Stimulated activated naive B cell treated with anti-CD40 and anti-IgM and Interleukin-4, amounts not matched to agents 10 μg/mL and 1 μg/mL and 100 μg/mL, for 72 hours (primary cell): ENCODE data around the gene HLTF.
"Not testable (repeated sequence)": the region's sequence is repeated elsewhere in the genome, so short reads cannot be mapped to it uniquely, and the experiment has no call there.

Experiments used
- ATAC-seq, 2 donors: fragments of 150-1000 bp; cut with Tn5 transposase; replicated peaks; 2 replicates each; pipeline ENCODE4 v1.10.0; 2021; ENCODE audit warnings: moderate library complexity in 1 of 2
- DNase-seq: peaks from one replicate; pipeline ENCODE4 v3.0.0; 2021
- H3K27ac Mint-ChIP-seq: one replicate; pipeline ENCODE4 v1.8.0; 2022; ENCODE audit warnings: mild to moderate bottlenecking, mixed read lengths
- H3K27me3 Mint-ChIP-seq, 2 donors: one replicate each; pipeline ENCODE4 v1.8.0; 2022; ENCODE audit warnings: mixed read lengths in 2 of 2
- H3K36me3 Mint-ChIP-seq, 2 donors: one replicate each; pipeline ENCODE4 v1.8.0; 2022; ENCODE audit warnings: mixed read lengths in 2 of 2, mild to moderate bottlenecking in 1 of 2
- H3K4me1 Mint-ChIP-seq, 2 donors: one replicate each; pipeline ENCODE4 v1.8.0; 2022; ENCODE audit warnings: mixed read lengths in 2 of 2, mild to moderate bottlenecking in 1 of 2
- H3K4me3 Mint-ChIP-seq, 2 donors: one replicate each; pipeline ENCODE4 v1.8.0; 2022; ENCODE audit warnings: mild to moderate bottlenecking in 2 of 2, mixed read lengths in 2 of 2, moderate library complexity in 1 of 2
- H3K9me3 Mint-ChIP-seq, 2 donors: one replicate each; pipeline ENCODE4 v1.8.0; 2022; ENCODE audit warnings: mixed read lengths in 2 of 2, mild to moderate bottlenecking in 1 of 2

The HLTF gene

DNA sequence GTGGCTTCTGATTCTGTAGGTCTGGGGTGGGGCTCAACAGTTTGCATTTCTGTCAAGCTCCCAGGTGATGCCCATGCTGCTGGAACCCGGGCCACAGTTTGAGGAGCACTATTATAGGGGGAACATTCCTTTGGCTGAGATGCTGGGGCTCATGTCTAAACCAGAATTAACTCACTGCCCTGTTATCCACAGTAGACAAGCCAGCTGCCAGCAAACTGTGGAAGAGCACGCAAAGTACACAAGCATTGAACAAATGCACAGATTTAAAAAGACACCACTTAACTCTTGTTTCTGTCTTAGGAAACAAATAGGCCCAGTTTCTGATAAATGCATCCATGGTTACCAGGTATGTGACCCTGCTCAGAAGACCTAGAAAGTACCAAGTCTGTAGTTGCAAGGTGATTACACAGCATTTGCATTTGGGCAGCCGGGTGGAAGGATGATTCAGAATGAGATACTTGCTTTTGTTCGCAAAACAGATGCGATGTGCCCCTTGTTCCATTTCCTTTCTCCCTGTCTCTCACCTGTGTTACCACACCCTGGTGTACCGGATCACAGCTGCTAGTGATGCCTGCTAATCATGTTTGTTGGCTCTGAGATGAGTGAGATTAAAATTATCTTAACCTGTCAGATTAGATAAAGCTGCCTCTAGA is 82.6 kb downstream of the HLTF start:
- Mint-ChIP-seq H3K36me3 (peaks cover 32 to 40% of the 10 kb centered on the region in 2 donors), H3K27me3 (no peaks in the 10 kb centered on the region), H3K27ac (no peak overlapping the region), H3K9me3 (no peaks in the 10 kb centered on the region), H3K4me1 (peaks cover 3 to 8% of the 10 kb centered on the region in 2 donors), H3K4me3 (no peak overlapping the region)
- peak; percentile 63 to 82 for ATAC-seq
- DNase-seq, result no peak

DNA sequence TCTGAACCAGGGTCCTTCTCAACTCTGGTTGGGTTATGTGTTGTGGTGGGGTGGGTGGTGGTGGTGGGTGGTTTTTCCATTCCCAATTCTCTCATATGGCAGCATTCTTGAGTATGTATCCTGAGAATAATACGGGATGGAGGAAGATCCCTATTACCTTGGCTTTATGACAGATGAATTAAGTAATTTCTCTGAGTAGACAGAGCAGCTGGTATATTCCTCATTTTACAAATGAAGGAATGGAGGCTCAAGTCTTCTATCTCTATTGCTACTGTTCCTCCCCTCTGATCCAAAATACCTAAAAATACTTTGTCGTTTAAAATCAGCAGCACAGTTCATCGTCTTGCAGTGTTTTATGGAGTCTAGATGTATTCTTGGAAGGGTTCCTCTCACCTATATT is 84.6 kb downstream of the HLTF start:
- ATAC-seq, result no peak
- no peak overlapping the region for H3K4me3 Mint-ChIP-seq
- no peaks in the 10 kb centered on the region for H3K27me3 Mint-ChIP-seq
- no peak overlapping the region for H3K27ac Mint-ChIP-seq
- no peaks in the 10 kb centered on the region for H3K9me3 Mint-ChIP-seq
- DNase-seq, result no peak
- peaks cover 3 to 8% of the 10 kb centered on the region in 2 donors for H3K4me1 Mint-ChIP-seq
- H3K36me3 Mint-ChIP-seq, result peaks cover 23 to 36% of the 10 kb centered on the region in 2 donors

DNA sequence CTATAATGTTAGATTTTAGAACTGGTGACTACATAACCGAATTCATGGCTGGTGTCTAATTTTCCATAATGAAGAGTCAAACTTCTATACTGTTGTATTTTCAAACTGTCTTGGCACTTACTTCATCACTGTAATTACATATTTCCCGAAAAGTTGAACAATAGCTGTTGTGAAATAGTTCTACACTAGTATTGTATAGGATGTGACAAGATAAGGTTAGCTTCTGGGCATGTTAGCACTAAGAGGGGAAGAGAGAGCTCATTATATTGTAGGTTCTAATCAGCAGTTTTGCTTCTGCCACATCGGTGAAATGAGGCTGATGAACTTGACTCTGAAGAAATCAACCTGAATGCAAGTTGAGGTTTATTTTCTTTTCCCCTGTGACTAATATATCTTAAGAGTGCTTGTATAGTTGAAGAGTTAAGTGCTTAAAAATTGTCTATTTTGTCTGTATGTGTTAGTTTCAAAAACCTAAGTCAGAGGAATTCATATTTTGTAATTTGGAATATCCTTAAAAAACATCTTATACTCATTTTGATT is 86.1 kb downstream of the HLTF start:
- H3K9me3 Mint-ChIP-seq, result no peaks in the 10 kb centered on the region

DNA sequence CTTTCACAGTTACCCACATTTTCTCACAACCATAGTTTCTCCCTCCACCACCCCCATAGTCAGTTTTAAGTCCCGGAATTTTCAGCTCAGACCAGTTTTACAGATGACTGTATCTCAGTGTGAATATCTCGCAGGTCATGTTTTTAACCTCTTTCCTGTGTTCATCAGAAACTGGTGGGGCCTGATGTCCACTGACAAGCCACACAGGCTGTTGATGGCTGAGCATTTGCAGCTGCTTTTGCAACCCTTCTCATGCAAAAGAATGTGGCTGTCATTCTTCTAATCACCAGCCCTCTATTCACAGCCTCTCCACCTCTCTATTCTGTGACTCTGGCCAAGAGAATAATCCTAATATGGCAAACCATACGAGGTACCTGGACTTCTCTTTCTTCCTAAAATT is 86.5 kb downstream of the HLTF start:
- DNase-seq (no peak), ATAC-seq (no peak)
- Mint-ChIP-seq H3K27ac (no peak overlapping the region), H3K27me3 (no peaks in the 10 kb centered on the region), H3K4me1 (peaks cover 3 to 8% of the 10 kb centered on the region in 2 donors), H3K9me3 (no peaks in the 10 kb centered on the region), H3K4me3 (no peak overlapping the region), H3K36me3 (peaks cover 33 to 47% of the 10 kb centered on the region in 2 donors)

More for the DNA sequence above, 86.1 kb downstream of the HLTF start:
- no peak for ATAC-seq
- Mint-ChIP-seq H3K4me1 (peaks cover 3 to 8% of the 10 kb centered on the region in 2 donors), H3K27ac (no peak overlapping the region), H3K4me3 (no peak overlapping the region), H3K36me3 (peaks cover 33 to 47% of the 10 kb centered on the region in 2 donors), H3K27me3 (no peaks in the 10 kb centered on the region)
- no peak for DNase-seq

DNA sequence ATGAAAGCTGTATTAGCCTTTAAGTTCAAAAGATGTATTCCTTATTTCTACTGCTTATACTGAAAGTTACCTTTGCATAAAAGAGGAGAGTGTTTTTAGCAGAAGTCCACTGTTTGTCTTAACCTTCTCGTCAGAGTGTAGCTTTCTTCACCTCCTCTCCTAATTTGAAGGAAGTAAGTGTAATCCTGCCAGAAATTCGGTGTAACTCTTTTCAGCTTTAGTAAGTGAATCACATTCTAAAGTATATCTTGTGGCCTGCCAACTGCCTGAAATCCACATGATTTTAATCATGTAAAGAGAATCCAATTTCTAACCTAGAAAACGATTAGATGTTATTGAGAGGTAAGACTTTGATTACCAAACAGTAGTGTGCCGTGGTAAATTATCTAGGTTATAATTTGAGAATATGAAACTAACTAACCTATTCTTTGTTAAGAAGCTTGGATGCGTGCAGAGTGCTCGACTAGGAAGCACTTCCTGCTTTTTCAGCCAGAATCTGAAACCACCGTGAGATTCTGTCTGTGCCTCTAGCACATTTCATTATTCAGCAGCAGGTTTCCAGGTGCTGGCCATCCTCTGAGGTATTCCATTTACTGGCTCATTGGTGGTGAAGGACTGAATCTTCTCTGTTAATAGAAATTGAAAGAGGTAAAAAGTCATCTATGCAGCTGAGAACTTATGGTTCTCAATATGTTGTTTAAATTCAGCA is 87.5 kb downstream of the HLTF start:
- Mint-ChIP-seq H3K27me3 (no peaks in the 10 kb centered on the region), H3K27ac (no peak overlapping the region), H3K4me3 (no peak overlapping the region), H3K9me3 (no peaks in the 10 kb centered on the region), H3K36me3 (peaks cover 33 to 40% of the 10 kb centered on the region in 2 donors), H3K4me1 (peaks cover 3 to 6% of the 10 kb centered on the region in 2 donors)
- ATAC-seq, result no peak
- DNase-seq, result no peak

DNA sequence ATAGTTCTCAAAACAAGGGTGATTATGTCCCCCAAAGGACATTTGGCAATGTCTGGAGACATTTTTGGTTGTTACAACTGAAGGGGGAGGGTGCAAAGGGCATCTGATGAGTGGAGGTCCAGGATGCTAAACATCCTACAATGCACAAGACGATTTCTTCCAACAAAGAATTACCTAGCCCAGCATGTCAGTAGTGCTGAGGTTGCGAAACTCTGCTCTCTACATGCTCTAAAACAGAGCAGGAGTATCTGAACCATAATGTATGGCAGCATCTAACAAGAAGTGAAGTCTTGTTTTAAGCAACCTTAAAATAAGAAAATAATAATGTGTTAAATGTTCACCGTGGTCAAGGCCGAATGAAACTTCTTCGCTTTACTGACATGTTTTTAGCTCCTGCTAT is 88.0 kb downstream of the HLTF start:
- no peaks in the 10 kb centered on the region for H3K9me3 Mint-ChIP-seq
- no peak overlapping the region for H3K27ac Mint-ChIP-seq
- no peaks in the 10 kb centered on the region for H3K27me3 Mint-ChIP-seq
- ATAC-seq, result no peak
- no peak overlapping the region for H3K4me3 Mint-ChIP-seq
- H3K36me3 Mint-ChIP-seq, result peaks cover 33 to 40% of the 10 kb centered on the region in 2 donors
- no peak for DNase-seq
- peaks cover 1 to 7% of the 10 kb centered on the region in 2 donors for H3K4me1 Mint-ChIP-seq

DNA sequence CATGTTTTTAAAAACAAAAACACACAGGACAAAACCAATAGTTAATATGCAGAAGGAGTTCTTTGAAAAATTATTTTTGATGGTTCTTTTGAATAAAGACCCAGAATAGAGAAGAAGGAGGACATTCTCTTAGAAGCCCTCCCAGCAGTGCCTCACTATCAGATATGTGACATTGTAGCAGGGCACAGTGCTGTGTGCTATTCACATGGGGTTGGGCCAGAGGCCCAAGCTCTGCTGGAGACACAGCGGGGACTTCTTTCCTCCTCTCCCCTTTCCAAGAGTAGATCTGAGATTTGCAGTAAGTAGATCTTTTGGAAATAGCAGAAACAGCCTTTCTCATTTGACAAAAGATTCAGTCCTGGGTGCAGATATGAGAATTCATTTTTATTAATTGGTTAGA is 88.7 kb downstream of the HLTF start:
- DNase-seq (no peak), ATAC-seq (no peak)
- peaks cover 6 to 14% of the 10 kb centered on the region in 2 donors for H3K4me1 Mint-ChIP-seq
- H3K27me3 Mint-ChIP-seq, result no peaks in the 10 kb centered on the region
- H3K36me3 Mint-ChIP-seq, result peaks cover 33 to 40% of the 10 kb centered on the region in 2 donors
- H3K27ac Mint-ChIP-seq, result no peak overlapping the region
- H3K9me3 Mint-ChIP-seq, result no peaks in the 10 kb centered on the region
- no peak overlapping the region for H3K4me3 Mint-ChIP-seq

DNA sequence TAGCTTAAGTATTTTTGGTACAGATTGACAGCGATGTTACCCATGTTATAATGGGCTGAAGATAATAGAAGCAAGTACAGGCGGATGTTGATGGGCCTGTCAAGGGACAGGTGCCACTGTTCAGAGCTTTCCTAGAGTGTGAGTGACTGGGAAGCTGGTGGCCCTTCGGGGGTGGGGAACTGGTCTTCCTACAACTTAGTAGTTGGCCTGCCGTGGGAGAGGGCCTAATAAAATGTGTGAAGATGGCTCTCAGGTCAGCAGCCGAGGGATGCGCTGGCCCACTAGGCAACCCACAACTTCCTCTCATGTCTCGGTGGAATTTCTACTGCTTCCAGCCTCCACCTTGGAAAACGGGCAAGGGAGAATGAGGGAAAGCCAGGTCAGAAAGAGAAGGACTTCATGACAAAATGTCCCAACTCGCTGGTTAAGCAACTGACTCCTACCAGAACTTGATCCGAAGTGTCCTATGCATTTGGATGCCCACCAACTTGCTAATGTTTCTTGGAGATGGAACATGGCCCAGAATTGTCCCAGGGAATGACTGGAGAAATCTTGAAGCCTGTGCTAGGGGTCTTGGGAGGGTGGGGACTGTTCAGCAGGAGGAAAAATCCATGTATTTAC is 93.6 kb downstream of the HLTF start:
- peaks cover 13 to 17% of the 10 kb centered on the region in 2 donors for H3K36me3 Mint-ChIP-seq

DNA sequence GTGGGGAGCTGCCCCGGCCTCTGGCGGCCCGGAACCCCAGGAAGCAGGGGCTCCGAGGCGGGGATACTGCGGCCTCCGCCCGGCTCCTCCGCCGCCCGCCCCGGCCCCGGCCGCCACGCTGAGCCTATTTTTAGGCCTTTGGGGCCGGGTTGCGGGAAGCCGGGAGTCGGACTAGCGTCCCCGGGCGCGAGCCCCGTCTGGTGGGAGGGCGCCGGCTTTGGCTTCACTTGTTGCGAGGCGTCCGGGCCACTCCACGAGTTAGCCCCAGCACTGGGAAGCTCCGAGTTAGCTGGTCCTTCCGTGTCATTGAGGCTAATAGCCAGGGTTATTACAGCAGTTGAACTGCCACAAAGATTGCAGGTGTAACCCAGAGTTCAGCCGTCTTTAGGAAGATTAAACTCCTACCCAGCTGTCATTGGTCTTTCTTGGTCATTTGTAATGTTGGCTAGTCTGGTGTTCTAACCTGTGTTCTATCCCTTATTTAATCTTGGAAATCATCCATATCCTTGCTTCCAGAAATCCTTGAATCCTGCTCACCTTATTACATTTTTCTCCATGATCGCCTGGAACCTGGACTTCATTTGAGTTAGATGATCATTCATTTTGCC is 94.2 kb downstream of the HLTF start:
- H3K9me3 Mint-ChIP-seq, result no peaks in the 10 kb centered on the region
- no peaks in the 10 kb centered on the region for H3K27me3 Mint-ChIP-seq

More for the DNA sequence above, 93.6 kb downstream of the HLTF start:
- no peak for ATAC-seq
- no peak for DNase-seq
- H3K27ac Mint-ChIP-seq, result peak overlapping the region; percentile 65
- no peaks in the 10 kb centered on the region for H3K27me3 Mint-ChIP-seq
- no peaks in the 10 kb centered on the region for H3K9me3 Mint-ChIP-seq
- peaks cover 10 to 24% of the 10 kb centered on the region in 2 donors for H3K4me1 Mint-ChIP-seq
- peak overlapping the region; percentile 84 to 90 for H3K4me3 Mint-ChIP-seq

DNA sequence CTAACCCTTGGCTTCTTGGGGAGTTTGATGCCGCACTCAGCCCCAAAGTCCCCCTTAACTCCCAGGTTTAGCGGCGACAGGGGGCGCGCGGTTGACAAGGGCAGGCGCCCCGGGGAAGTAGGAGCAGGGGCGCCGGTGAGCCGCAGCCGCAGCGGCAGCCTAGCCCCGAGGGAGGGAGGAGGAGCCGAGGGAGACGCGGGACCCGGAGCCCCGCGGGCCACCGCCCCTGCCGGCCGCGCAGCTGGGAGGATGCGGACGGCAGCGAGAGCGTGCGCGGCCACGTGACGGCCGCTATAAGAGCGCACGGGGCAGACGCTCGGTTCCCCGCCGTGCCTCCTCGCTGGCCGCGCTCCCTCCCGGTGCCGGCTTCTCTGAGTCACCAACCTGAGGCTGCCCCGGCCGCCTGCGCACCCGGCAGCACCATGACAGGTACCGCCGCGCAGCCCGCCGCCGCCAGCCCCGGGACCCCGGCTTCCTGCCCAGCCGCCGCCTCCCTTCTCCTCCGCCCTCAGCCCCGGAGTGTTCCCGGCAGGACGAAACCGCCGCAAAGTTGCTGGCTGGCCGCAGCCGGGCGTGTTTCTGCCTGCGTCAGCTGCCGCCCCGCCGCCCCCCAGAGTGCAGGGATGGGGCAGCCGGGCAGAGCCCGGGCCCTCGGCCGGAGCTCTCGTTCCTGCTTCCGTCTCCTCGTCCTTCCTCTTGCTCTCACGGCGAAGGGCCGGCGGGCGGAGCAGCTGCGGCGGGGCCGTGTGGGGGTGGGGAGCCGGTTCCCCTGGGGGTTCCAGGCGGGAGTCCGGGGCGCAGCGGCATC is 94.9 kb downstream of the HLTF start, which contains the start of gene GYG1:
GYG1 (plus strand) TSS at position 322 of the 808 bp plus-strand sequence; CDS start at position 423, 101 bp downstream.
- peak within 1 kb of the TSS; percentile 80 for H3K27ac Mint-ChIP-seq
- peak within 1 kb of the TSS; percentile 84 to 90 for H3K4me3 Mint-ChIP-seq
- ATAC-seq (peak; percentile 94 to 95), DNase-seq (peak; percentile 76)
- peaks cover 8 to 9% of the 10 kb centered on the region in 2 donors for H3K36me3 Mint-ChIP-seq
- no peaks in the 10 kb centered on the region for H3K27me3 Mint-ChIP-seq
- H3K9me3 Mint-ChIP-seq, result no peaks in the 10 kb centered on the region
- H3K4me1 Mint-ChIP-seq, result peaks cover 10 to 24% of the 10 kb centered on the region in 2 donors

More for the DNA sequence above, 94.2 kb downstream of the HLTF start:
- ATAC-seq, result peak; percentile 29 to 33
- H3K4me3 Mint-ChIP-seq, result peak overlapping the region; percentile 84 to 90
- H3K27ac Mint-ChIP-seq, result peak overlapping the region; percentile 80
- peaks cover 13 to 15% of the 10 kb centered on the region in 2 donors for H3K36me3 Mint-ChIP-seq
- peaks cover 10 to 24% of the 10 kb centered on the region in 2 donors for H3K4me1 Mint-ChIP-seq
- peak; percentile 17 for DNase-seq

DNA sequence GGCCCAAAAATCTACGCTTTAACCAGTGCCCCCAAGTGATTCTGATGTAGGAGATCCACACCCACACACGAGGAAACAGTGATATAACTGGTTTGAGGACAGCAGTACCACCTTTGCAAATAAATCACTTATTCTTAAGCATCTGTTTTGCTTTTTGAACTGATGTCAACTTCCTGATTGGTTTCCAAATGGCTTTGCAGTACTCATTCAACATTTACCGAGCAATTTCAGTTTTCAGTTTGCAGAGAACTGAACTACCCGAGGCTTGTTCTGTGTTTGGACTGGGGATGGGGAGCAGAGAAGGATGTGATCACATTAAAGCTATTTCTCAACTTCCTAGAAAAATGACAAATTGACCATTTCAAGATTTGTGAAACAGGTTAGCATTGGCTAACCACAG is 96.1 kb downstream of the HLTF start:
- peaks cover 8 to 9% of the 10 kb centered on the region in 2 donors for H3K27me3 Mint-ChIP-seq
- H3K4me3 Mint-ChIP-seq, result peak overlapping the region in 1 of 2 donors; percentile 90
- no peaks in the 10 kb centered on the region for H3K36me3 Mint-ChIP-seq
- no peak overlapping the region for H3K27ac Mint-ChIP-seq
- DNase-seq (no peak), ATAC-seq (no peak)
- H3K4me1 Mint-ChIP-seq, result peaks cover 10 to 24% of the 10 kb centered on the region in 2 donors
- no peaks in the 10 kb centered on the region for H3K9me3 Mint-ChIP-seq

DNA sequence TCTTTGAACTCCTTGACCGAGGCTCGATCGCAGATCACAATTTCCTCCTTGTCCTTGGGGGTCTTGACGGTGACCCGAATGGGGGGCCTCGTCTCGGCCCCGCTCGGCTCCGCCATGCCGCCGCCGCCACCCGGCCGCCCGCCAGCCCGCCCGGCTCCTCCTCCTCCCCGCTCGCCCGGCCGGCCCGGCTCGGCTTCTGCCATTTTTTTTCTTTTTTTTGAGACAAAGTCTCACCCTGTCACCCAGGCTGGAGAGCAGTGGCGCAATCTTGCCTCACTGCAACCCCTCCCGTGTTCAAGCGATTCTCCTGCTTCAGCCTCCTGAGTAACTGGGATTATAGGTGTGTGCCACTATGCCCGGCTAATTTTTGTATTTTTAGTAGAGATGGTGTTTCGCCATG is 98.8 kb downstream of the HLTF start:
- not testable (repeated sequence) for H3K36me3 Mint-ChIP-seq, H3K4me1 Mint-ChIP-seq, ATAC-seq

DNA sequence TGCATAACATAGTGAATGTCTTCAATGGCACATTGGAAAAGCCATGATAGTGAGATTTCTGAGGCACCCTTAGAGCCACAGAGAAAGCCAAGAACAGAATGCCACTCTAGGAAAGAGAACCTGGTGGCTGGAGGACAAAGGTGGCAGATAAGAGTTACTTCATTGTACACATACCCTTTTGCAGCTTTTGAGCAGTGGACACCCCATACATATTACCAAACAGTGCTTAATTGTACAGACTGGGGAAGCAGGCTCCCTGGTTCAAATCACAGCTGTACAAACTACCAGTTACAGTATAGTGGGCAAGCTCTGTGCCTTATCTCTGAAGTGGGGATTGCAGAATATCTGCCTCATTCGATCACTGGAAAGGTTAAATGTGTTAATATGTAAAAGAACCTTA is 105.1 kb downstream of the HLTF start:
- no peaks in the 10 kb centered on the region for H3K4me1 Mint-ChIP-seq
- no peak overlapping the region for H3K27ac Mint-ChIP-seq
- H3K4me3 Mint-ChIP-seq, result no peak overlapping the region
- H3K27me3 Mint-ChIP-seq, result peaks cover 14 to 20% of the 10 kb centered on the region in 2 donors
- no peaks in the 10 kb centered on the region for H3K9me3 Mint-ChIP-seq
- ATAC-seq (no peak), DNase-seq (no peak)
- H3K36me3 Mint-ChIP-seq, result no peaks in the 10 kb centered on the region

More for the DNA sequence above, 98.8 kb downstream of the HLTF start:
- not testable (repeated sequence) for H3K27ac Mint-ChIP-seq, H3K9me3 Mint-ChIP-seq, H3K4me3 Mint-ChIP-seq, DNase-seq
- peaks cover 8 to 13% of the 10 kb centered on the region in 2 donors for H3K27me3 Mint-ChIP-seq
